NCI-H2081 (cell line): ENCODE measurements around the gene SETBP1.

Experiments used
- DNase-seq, 2 experiments: peaks; one replicate each; lab custom pipeline; 2025; lab: John Stamatoyannopoulos, UW

The SETBP1 gene

DNA sequence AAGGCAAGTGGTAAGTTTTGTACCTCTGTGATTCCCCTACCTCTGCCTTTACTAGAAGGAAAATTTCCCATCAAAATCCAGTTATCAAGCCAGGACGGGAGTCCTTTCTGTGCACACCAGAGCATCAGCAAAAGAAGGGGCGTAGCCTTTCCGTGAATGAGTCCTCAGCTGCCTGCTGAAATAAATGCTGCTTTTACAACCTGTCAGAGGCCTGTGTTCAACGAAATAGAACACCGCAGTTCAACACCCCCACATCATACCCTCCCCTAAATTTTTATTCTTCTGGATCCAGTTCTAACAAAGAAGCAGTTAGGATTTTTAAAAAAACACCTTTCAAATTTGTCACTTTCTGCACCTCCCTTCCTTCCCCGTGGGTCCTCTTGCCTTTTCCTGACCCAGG is 135.8 kb downstream of the SETBP1 start:
- DNase-seq, result peak in 1 of 2 experiments; percentile 8

DNA sequence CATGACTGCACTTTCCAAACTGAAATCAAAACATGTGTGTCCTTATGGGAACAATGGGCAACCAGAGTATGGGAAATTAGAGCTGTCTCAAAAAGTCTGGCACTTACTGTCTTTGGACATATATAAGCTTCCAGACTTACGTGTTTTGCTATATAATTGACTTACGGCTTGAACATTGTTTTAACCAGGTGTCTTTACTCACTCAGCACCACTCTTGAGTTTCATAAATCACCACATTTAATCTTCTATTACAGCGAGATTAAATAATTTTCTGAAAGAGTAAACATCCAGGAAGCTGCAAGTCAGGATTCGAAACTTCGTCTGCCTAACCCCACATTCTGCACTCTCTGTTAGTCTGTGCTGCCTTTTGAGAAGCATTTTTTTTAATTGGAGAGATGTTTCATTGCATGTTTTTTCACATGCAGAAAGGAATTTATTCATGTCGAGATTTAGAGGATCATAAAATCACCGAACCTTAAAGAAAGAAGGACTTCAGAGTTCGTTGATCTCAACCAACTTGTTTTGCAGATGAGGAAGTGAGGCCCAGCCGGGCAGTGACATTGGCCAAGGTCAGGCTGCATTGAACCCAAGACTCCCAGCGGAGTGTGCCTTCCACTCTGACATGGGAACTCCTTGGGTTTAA is 137.3 kb downstream of the SETBP1 start:
- no peak for DNase-seq

DNA sequence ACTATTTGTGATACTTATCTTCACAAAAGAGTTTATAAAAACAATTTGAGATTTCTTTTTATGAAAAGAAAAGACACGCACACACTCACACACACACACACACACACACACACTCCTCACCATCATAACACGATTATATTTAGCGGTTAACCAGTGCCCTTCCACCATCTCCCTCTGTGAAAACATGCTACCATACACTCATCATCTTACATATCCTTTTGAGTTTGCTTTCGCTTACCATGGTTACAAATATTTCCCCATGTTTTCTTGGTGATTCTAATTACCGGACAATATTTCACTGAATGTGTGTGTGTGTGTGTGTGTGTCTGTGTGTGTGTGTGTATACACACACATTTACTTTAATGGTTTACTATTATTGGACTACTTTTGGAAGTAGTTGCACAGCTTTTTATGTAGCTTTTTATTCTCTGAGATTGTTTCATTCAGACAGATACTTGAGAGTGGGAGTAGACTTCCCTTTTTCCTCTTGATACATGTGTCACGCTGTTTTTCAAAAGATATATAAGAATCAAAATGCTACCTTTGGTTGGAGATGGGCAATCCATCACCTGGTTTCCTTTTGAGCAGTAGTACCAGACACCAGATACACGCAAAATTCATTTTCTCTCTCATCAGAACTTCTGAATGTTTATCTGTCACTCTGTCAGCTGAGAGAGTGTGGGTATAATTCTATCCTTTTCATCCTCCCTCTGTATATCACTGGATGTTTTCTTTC is 138.1 kb downstream of the SETBP1 start:
- no peak for DNase-seq

DNA sequence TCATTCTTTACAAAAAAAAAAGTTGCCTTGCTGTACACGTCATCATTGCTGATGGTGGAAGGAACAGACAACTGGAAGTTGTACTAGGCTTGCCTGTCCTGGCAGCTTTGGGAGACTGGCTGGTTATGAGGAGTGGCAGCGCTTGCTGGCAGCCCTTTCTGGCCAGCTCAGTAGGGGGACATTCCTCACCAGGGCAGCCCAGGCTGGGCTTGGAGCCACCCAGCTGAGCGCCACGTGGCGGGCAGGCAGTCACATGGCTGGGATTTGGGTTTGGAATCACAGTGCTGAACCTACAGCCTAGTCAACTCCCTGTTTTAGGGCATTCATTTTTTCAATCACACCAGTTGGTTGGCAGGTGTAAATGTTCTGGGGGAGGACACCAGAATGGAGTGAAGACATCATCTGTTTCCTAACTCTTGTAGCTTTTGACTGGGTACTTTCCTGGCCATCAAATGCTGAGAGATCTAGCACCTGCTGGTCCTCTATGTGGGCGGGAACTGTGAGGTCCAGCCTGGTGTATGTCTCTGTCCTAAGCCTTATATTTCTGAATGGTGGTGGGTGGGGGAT is 139.3 kb downstream of the SETBP1 start:
- DNase-seq, result no peak

DNA sequence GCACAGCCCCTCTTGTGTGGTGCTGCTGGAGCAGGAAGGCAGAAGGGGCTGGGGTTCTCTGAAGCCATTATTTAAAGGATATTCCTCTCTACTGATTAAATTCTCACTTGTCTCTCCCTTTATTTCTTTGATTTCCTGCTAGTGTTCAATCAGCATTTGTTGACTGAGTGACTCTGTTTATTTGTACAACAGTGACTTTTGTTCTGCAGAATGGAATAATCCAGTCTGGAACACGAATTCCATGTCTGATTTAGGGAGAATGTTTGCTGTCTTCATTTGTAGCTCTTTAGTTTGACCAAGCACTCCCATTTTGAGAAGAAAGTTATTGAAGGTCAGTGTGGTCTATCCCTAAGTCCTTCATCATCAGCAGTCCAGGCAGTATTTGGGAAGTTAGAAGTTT is 141.2 kb downstream of the SETBP1 start:
- DNase-seq, result peak in 1 of 2 experiments; percentile 14

DNA sequence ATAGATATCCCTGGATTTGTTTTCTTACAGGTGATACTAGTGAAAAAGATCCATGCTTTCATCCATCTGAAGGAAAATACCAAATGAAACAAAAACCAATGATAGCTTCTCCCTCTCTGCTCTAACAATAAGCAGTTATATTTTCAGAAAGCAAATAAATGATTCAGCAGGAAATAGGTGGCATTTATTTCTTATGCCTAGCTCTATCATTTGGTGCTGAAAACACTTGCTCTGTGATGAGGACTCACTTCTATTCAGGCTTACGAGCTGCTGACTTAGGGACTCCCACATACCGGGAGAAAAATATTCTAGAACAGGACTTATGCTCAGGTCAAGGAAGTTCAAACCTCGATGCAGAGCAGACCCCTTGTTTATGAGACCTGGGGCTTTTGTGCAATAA is 142.6 kb downstream of the SETBP1 start:
- peak in 1 of 2 experiments; percentile 9 for DNase-seq

DNA sequence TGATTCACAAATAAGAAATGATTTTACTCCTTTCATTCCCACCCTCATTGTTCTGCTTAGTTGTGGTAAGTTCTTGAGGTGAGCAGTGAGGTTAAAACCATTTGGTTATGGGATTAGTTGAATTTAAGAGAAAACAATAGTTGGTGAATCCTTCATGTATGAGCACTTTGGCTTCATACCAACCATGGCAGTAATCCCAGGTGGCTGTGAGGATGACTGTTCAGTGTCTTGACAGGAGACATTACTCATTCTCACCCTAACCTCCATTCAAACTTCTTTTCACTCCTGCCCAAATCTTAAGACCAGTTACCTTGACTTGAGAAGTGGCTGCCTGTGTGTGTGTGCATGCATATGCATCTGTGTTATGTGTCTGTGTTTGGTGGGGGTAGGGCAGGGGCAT is 143.1 kb downstream of the SETBP1 start:
- DNase-seq, result no peak

DNA sequence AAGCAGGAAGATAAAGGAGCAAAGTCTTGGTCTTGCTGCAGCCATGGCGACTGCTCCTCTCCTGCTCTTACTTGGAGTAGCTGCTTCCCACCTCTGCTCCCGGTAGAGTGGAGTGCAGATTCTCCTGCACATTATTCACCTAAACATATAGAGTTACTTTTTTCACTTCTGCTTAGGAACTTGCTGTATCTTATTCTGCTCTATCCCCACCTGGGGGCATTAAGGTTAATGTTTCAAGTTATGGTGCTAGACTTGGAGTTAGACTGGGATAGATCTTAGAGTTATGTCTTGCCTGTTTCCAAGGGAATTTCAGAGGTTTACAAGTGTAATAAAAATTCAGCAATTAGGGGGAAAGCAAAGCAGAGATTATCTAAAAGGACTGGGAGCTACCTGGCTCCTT is 144.2 kb downstream of the SETBP1 start:
- no peak for DNase-seq

DNA sequence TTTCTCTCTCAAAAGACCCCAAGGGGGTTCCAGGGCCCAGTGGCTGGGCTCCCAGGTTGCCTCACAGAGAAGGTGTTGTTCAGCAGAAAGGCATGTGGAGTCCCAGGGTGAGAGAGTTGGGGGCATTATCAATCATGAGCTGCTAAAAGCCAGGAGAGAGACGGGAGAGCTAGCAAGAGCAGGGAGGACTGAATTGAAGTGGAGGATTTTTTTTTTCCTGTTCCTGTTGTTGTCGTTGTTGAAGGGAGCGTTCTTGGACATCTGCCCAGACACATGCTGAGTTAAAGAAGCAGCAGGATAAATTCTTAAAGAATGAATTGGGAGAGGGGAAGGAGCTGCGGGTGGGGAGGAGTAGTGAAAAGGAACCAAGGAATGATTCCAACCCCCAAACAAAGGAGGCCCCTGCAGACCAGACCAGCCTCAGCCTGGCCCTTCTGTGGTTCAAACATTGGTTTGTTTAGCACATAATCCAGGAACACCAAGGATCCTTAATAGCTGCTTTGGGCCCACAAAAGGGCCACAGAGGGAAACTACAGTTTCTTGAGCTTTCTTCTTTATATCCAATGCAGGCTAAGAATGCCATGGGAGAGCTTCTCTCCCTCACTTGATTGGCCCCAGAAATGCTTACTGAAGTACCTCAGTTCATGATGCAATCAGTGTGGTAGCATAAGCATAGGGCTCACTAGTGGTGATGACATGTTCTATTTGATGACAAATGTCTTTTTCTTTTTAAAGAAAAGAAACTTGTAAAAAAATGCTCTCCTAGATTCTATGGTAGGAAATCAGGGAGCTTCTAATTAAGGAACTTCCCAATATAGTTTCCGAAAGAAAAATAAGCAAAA is 146.0 kb downstream of the SETBP1 start:
- peak in 1 of 2 experiments; percentile 53 for DNase-seq

DNA sequence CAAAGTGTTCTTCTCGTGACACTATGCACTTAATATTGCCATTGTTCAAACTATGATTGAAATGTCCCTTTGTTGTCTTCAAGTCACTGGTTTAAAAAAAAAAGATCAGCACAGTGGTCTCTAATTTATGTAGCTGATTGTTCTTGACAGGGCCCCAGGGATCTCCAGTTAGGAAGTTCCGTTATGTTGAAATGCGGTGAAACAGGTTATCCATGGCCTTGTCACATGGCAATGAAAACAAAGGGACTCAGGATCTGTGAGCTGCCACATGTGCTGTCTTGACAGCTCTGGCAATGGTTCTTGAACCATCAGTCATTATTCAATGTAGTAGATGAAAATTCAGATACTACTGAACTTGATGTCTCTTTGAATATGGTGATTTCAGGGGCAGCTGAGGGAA is 147.4 kb downstream of the SETBP1 start:
- DNase-seq, result no peak

DNA sequence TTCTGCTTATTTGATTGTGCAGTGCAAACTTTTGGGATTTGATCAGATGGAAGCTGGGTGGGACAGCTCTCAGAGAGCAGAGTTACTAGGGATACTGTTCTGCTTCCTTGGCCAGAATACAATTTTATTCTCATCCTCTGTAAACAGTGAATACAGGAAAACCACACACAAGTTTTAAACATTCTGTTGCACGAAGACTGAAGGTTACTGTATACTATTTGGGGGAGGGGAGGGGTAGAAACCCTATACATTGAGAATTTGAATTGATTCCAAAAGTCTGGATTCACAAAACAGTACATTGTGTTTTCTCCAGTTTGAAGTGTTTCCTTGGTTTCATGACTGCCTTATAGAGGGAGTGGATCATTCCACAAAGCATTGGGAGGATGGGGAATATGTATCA is 149.9 kb downstream of the SETBP1 start:
- DNase-seq, result no peak

DNA sequence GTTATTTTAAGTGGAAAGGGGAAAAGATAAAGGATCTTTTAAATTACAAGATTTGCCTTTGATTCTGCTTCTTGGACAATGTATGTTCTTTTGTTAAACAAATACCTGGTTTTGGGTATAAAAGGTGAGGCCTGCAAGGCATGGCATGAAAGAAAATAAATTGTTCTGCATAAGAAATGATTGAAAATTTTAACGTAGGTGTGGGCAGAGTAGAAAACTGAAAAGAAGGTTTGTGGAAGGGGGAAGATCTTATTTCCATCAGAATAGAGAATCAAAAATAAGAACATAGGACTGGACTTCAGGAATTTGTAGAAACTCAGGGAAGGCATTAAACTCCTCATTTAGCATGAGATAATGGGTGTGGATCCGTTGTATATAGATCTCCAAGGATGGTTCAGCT is 153.1 kb downstream of the SETBP1 start:
- DNase-seq, result no peak

DNA sequence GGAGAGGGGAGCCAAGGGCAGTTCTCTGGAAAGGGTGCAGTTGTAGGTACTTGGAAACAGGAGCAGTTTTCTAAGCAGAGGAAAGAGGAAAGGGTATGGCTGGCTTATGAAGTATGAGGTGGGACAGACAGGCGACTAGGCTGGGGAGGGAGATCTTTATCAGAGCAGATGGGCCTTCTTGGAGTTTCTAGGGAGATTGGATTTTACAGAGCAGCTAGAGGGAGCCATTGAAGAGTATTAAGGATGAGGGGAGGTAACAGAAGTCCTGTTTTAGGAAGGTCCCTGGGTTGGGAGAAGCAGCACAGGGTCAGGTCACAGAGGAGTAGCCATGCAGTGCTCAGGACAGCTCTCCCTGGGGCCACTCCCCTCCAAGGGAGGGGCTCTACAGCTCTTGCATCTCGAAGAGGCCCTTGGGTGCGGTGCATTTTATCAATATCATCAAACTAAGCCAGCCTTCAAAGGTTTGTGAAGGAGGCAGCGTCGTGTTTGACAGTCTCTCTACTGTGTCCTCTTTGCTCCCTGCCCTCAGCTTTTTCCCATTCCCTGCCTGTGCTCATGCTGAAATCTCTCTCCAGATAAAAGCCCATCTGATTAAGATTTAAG is 154.3 kb downstream of the SETBP1 start:
- DNase-seq, result no peak

DNA sequence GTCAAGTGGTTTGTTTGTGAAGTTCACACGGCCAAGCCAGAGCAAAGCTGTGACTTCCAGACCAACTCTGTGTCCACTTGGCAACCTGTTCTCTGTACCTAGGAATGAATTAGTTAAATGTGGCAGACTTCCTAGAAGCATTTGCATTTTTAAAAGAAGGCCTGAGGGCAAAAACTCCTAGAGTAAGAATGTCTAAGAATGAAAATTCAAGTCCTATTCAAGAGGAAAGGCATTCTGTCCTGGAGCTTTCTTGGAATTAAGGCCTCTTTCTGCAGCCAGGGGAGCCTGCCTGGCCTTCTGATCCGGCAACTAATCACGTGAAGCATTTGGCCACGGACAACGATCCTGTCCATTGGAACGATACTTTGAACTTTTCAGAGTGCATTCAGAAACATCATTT is 155.0 kb downstream of the SETBP1 start:
- no peak for DNase-seq

DNA sequence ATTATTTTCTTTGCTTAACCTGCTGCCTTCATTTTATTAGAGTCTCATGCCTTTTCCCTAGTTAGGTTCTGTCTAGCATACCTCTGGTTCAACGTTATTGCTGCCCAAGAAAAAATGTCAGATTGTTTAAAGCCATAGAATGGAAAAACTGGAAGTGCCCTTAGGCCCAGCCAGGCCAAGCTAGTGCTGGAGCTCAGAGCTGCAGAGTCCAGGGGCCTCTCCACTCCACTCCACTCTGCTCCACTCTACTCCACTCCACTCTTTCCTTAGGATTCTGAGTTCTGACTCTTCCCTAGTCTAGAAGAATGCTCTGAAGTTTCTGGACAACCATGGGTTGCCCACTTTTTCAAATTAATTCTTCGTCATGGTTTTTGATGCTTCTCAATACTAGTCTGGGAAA is 155.6 kb downstream of the SETBP1 start:
- DNase-seq, result no peak

DNA sequence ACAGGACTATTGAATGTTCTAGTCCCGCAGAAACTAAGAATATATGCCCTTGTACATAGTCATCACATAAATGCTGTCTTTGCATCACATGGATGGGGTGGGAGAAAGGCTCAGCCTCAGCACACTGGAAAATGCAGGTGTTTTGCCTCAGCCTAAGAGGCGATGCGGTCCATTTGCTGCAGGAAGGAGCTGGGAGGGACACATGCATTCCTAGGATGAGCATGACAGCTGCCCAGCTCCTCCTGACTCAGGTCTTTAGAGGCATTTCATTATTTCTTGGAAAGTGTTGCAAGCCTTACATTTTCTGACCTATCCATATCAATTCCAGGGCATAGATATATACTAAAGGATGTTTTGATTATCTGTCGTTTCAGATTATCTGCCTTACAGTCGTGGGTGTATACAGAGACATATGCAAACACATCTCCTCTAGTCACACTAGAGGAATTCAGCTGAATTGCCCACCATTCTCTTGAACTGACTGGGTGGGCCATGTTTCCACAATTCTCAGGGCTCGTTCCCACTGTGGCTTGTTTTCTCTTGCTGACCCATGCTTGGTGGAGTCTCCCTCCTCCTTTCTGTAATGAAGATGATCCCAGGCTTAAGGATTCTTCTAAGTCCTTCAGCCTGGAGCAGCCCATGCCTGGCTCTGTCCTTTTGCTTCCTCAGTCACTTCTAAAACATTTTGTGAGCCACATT is 156.9 kb downstream of the SETBP1 start:
- DNase-seq, result no peak

DNA sequence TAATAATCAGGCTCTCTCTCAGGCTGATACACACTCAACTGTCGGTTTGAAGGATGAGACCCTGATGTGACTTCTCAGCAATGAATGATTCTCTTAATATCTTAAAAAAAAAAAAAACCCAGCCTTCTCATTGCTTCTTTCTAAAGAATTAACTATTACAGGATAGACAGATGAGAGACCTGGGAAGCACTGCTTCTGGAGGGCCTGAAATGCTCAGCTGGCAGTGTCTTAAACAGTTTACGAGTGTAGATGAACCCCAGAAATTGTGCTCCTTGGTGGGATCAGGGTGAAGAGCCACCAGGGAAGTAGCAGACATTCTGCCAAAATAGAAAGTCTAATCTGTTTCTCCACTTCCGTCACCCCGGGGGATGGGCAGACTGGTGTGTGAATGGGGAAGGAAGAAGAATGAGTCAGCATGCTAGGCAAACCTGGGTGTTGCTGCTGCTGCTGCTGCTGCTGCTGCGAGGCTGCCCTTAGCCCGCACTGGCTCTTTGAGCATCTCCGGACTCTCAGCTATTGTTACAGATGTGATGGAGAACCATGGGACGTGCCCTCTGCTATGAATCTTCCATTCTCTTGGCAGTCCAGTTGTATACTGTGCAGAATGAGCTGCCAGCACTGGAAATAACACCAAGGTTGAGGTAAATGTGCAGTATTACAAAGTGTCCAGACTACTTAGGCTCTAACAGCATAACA is 158.4 kb downstream of the SETBP1 start:
- DNase-seq, result peak; percentile 15 to 56

DNA sequence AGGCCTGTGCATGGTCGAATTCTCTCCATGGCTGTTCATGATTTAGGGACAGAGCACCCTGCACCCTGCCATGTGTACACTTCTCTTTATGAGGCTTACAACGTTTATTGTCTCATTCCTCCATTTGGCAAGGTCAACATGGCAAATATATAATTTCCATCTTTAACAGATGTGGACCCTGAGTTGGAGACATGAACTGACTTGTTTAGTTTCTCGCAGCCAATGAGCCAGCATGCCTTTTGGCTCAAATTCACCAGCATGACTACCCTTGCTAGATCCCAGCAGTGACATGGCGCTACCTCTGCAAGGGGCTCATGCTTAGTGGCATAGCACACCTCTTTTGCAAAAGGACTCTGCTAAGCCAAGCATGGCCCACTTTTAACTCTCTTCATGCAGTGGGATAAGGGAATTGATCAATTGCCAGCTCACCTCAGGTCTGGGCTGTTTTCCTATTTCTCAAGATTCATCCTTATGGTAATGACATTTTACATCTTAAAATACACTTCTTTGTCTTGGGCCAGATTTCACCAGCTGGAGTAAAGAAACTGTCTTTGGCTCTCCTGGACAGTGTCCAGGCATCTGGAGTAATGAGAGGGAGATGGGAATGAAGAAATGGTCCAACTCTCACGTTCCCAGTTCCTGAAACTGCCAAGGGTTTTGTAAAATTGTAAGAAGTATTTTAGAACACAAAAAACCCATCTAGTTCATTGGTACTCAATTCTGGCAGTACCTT is 159.5 kb downstream of the SETBP1 start:
- peak; percentile 75 to 95 for DNase-seq

DNA sequence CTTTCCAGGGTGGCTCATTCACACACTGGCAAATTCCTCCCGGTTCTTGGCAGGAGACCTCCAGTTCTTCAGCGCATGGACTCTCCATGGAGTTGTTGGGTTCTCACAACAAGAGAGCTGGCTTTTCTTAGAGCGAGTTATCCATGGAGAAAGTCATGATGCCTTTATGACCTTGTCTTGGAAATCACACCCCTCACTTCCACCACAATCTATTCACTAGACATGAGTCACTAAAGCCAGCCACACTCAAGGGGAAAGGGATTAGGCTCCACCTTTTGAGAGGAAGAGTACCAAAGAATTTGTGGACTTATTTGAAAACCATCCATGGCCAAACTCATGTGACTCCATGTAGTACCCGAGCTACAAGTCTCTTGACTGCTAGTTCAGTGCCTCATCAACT is 160.5 kb downstream of the SETBP1 start:
- no peak for DNase-seq
